OCI-LY3 (cell line): ENCODE results near the gene ERBIN.

Experiments used
- H2AFZ ChIP-seq: fragments of 200-600, 300-600 bp; shearing (Covaris generic); 2 replicates; pipeline ENCODE4 v1.6.0; 2014; ENCODE audit warnings: antibody characterized with exemption, low read depth, low read length
- H3K27ac ChIP-seq: fragments of 200-600, 300-600 bp; sonication (generic); 2 replicates; pipeline ENCODE4 v1.5.1; 2014; ENCODE audit warnings: mild to moderate bottlenecking, low read length, moderate library complexity, mixed read lengths
- H3K27me3 ChIP-seq: fragments of 200-600, 300-600 bp; sonication (generic); 2 replicates; pipeline ENCODE4 v1.6.1; 2014; ENCODE audit warnings: low read depth, low read length, mixed read lengths
- H3K36me3 ChIP-seq: fragments of 200-600, 300-600 bp; sonication (generic); replicated peaks from 2 replicates; pipeline ENCODE3; 2014; ENCODE audit warnings: low read depth, low read length, mixed read lengths
- H3K4me1 ChIP-seq: fragments of 300-600, 200-600 bp; sonication (generic); 2 replicates; pipeline ENCODE4 v1.6.1; 2014; ENCODE audit warnings: low read length, mixed read lengths
- H3K4me2 ChIP-seq: fragments of 200-600, 300-600 bp; sonication (generic); 2 replicates; pipeline ENCODE4 v1.6.1; 2014; ENCODE audit warnings: low read length, mixed read lengths
- H3K4me3 ChIP-seq: fragments of 300-600, 200-600 bp; sonication (generic); 2 replicates; pipeline ENCODE4 v1.5.1; 2014; ENCODE audit warnings: antibody characterized with exemption, mild to moderate bottlenecking, low read length, moderate library complexity
- H3K79me2 ChIP-seq: fragments of 300-600, 200-600 bp; shearing (Covaris generic); 2 replicates; pipeline ENCODE4 v1.6.1; 2014; ENCODE audit warnings: mild to moderate bottlenecking, low read length, mixed read lengths
- H3K9ac ChIP-seq: fragments of 300-600, 200-600 bp; shearing (Covaris generic); 2 replicates; pipeline ENCODE4 v1.6.0; 2014; ENCODE audit warnings: mild to moderate bottlenecking, low read length, moderate library complexity
- H3K9me3 ChIP-seq: fragments of 200-600, 300-600 bp; shearing (Covaris generic); 2 replicates; pipeline ENCODE4 v1.6.1; 2014; ENCODE audit warnings: low read length, mixed read lengths; ENCODE audit not compliant: insufficient read depth
- H4K20me1 ChIP-seq: fragments of 200-600, 300-600 bp; sonication (generic); 2 replicates; pipeline ENCODE4 v1.6.1; 2016; ENCODE audit warnings: low read length, mixed read lengths; ENCODE audit not compliant: insufficient read depth
- CTCF ChIP-seq: fragments of 200-600, 300-600 bp; sonication (generic); IDR thresholded peaks from 2 replicates; pipeline ENCODE4 v1.5.1; 2014; ENCODE audit warnings: antibody characterized with exemption, low read length, low read depth
- EZH2phosphoT487 ChIP-seq: fragments of 200-600 bp; shearing (Covaris generic); IDR thresholded peaks from 2 replicates; pipeline ENCODE4 v1.6.1; 2018; ENCODE audit warnings: antibody characterized with exemption, mixed run types, low read depth

Gene ERBIN

GRCh38 chr5:65893749-65894430 lies 32.5 kb upstream of the ERBIN start:
- Histone ChIP-seq H3K9ac (no peak overlapping the region), H3K9me3 (no peaks in the 10 kb centered on the region), H3K27me3 (no peaks in the 10 kb centered on the region), H3K36me3 (no peaks in the 10 kb centered on the region), H3K4me2 (no peak overlapping the region), H3K79me2 (no peaks in the 10 kb centered on the region), H2AFZ (no peak overlapping the region), H3K27ac (no peak overlapping the region), H3K4me3 (no peak overlapping the region), H3K4me1 (no peaks in the 10 kb centered on the region), H4K20me1 (no peaks in the 10 kb centered on the region)
- TF ChIP-seq EZH2phosphoT487 (no peak), CTCF (no peak)

GRCh38 chr5:65895891-65896290 lies 30.5 kb upstream of the ERBIN start:
- Histone ChIP-seq H2AFZ (no peak overlapping the region), H4K20me1 (no peaks in the 10 kb centered on the region), H3K79me2 (no peaks in the 10 kb centered on the region), H3K4me2 (no peak overlapping the region), H3K4me3 (no peak overlapping the region), H3K27ac (no peak overlapping the region), H3K36me3 (no peaks in the 10 kb centered on the region), H3K9ac (no peak overlapping the region), H3K4me1 (no peaks in the 10 kb centered on the region), H3K27me3 (no peaks in the 10 kb centered on the region), H3K9me3 (no peaks in the 10 kb centered on the region)
- TF ChIP-seq EZH2phosphoT487, result no peak
- no peak for TF ChIP-seq CTCF

GRCh38 chr5:65900746-65901145 lies 25.6 kb upstream of the ERBIN start:
- H2AFZ ChIP-seq, result no peak overlapping the region
- H3K4me1 ChIP-seq, result no peaks in the 10 kb centered on the region
- H3K9me3 ChIP-seq, result no peaks in the 10 kb centered on the region
- no peaks in the 10 kb centered on the region for H3K79me2 ChIP-seq
- TF ChIP-seq CTCF (no peak), EZH2phosphoT487 (no peak)
- no peak overlapping the region for H3K27ac ChIP-seq
- H3K36me3 ChIP-seq, result no peaks in the 10 kb centered on the region
- H3K27me3 ChIP-seq, result no peaks in the 10 kb centered on the region
- H4K20me1 ChIP-seq, result no peaks in the 10 kb centered on the region
- no peak overlapping the region for H3K9ac ChIP-seq
- H3K4me2 ChIP-seq, result no peak overlapping the region
- H3K4me3 ChIP-seq, result no peak overlapping the region

- Histone ChIP-seq H3K9ac (no peak overlapping the region), H3K79me2 (no peaks in the 10 kb centered on the region), H3K4me2 (no peak overlapping the region), H3K27ac (no peak overlapping the region), H3K4me1 (no peaks in the 10 kb centered on the region), H3K9me3 (no peaks in the 10 kb centered on the region), H3K36me3 (no peaks in the 10 kb centered on the region), H3K4me3 (no peak overlapping the region), H3K27me3 (no peaks in the 10 kb centered on the region), H2AFZ (no peak overlapping the region), H4K20me1 (no peaks in the 10 kb centered on the region)
- TF ChIP-seq EZH2phosphoT487 (no peak), CTCF (no peak)
Observed at GRCh38 chr5:65902104-65902503, 24.3 kb upstream of the ERBIN start.
